SJSA1 (cell line): ENCODE data around the gene DNAJB2. TPM values are rescaled to one million over a fixed set of nuclear protein-coding genes. Genes with fewer than 3 reads are reported as not detected.
A peak's percentile ranks its signal among the peaks of the same experiment; 100 is the strongest.
"Not testable (repeated sequence)": the region's sequence is repeated elsewhere in the genome, so short reads cannot be mapped to it uniquely, and the experiment has no call there.

ENCODE experiments used
- DNase-seq, 2 experiments: peaks; one replicate each; pipeline ENCODE4 v3.0.0-alpha.2; 2015 to 2020; ENCODE audit warnings: low spot score in 2 of 2, low read depth in 1 of 2
- H3K27ac ChIP-seq: fragments of 250-450 bp; sonication (Bioruptor Pico); 2 replicates; pipeline ENCODE4 v1.5.1; 2020; ENCODE audit warnings: mild to moderate bottlenecking, moderate library complexity
- H3K27me3 ChIP-seq: fragments of 250-450 bp; sonication (Bioruptor Pico); replicated peaks from 2 replicates; pipeline ENCODE4 v1.5.1; 2020; ENCODE audit warnings: mild to moderate bottlenecking, moderate library complexity
- H3K36me3 ChIP-seq: fragments of 250-450 bp; sonication (Bioruptor Pico); 2 replicates; pipeline ENCODE4 v1.5.1; 2020; ENCODE audit warnings: mild to moderate bottlenecking
- H3K4me1 ChIP-seq: fragments of 250-450 bp; sonication (Bioruptor Pico); replicated peaks from 2 replicates; pipeline ENCODE4 v1.6.1; 2021; ENCODE audit warnings: mild to moderate bottlenecking
- H3K4me3 ChIP-seq: fragments of 250-450 bp; sonication (Bioruptor Pico); 2 replicates; pipeline ENCODE4 v1.5.1; 2020; ENCODE audit warnings: mild to moderate bottlenecking
- H3K9me3 ChIP-seq: fragments of 250-450 bp; sonication (Bioruptor Pico); replicated peaks from 2 replicates; pipeline ENCODE4 v1.5.1; 2020; ENCODE audit warnings: mild to moderate bottlenecking
- total RNA-seq: library from RNA; depleted of rRNA; stranded (reverse); fragments of >200 nt; shearing (Covaris generic); gene quantifications from 2 replicates; pipeline ENCODE4 v1.2.3, GENCODE V29; 2014

DNAJB2 gene
- total RNA-seq, 1 experiment from 2014 or later = 35.5 TPM

GRCh38 chr2:219309278-219309677, 30.1 kb downstream of the DNAJB2 start, which contains the start of gene PTPRN:
Gene PTPRN, minus strand, starts transcription at chr2:219309401. Its CDS starts 69 bp downstream, at chr2:219309332.
- no peak within 1 kb of the TSS for H3K27ac ChIP-seq
- no peak for DNase-seq
- no peaks in the 10 kb centered on the region for H3K36me3 ChIP-seq
- no peaks in the 10 kb centered on the region for H3K9me3 ChIP-seq
- peaks cover 24% of the 10 kb centered on the region for H3K27me3 ChIP-seq
- H3K4me3 ChIP-seq = peak within 1 kb of the TSS; percentile 11; the same call in 1 of the 2 replicates
- H3K4me1 ChIP-seq = peaks cover 12% of the 10 kb centered on the region

GRCh38 chr2:219312683-219313263, 33.6 kb downstream of the DNAJB2 start:
- peaks cover 12% of the 10 kb centered on the region for H3K4me1 ChIP-seq
- not testable (repeated sequence) for H3K4me3 ChIP-seq, DNase-seq, H3K36me3 ChIP-seq, H3K9me3 ChIP-seq, H3K27ac ChIP-seq
- H3K27me3 ChIP-seq = peaks cover 22% of the 10 kb centered on the region

GRCh38 chr2:219314804-219315468, 35.8 kb downstream of the DNAJB2 start:
- Histone ChIP-seq H3K4me1 (no peaks in the 10 kb centered on the region), H3K27ac (no peak overlapping the region), H3K36me3 (no peaks in the 10 kb centered on the region), H3K4me3 (no peak overlapping the region), H3K27me3 (peaks cover 18% of the 10 kb centered on the region; the same call in 1 of the 2 replicates), H3K9me3 (no peaks in the 10 kb centered on the region)
- DNase-seq = no peak

- Histone ChIP-seq H3K9me3 (no peaks in the 10 kb centered on the region), H3K27me3 (peaks cover 15% of the 10 kb centered on the region; the same call in 1 of the 2 replicates), H3K4me3 (no peak overlapping the region), H3K36me3 (no peaks in the 10 kb centered on the region), H3K27ac (no peak overlapping the region), H3K4me1 (no peaks in the 10 kb centered on the region)
- no peak for DNase-seq
Observed at GRCh38 chr2:219323434-219323833, 44.3 kb downstream of the DNAJB2 start.

- no peak overlapping the region for H3K4me3 ChIP-seq
- H3K36me3 ChIP-seq = no peaks in the 10 kb centered on the region
- no peak overlapping the region for H3K27ac ChIP-seq
- no peak for DNase-seq
- no peaks in the 10 kb centered on the region for H3K4me1 ChIP-seq
- H3K9me3 ChIP-seq = no peaks in the 10 kb centered on the region
- peaks cover 16% of the 10 kb centered on the region; the same call in 1 of the 2 replicates for H3K27me3 ChIP-seq
Observed at GRCh38 chr2:219325136-219325535, 46.0 kb downstream of the DNAJB2 start.

GRCh38 chr2:219325657-219326315, 46.6 kb downstream of the DNAJB2 start:
- no peak for DNase-seq
- no peaks in the 10 kb centered on the region for H3K9me3 ChIP-seq
- no peak overlapping the region for H3K4me3 ChIP-seq
- H3K27ac ChIP-seq = no peak overlapping the region
- H3K27me3 ChIP-seq = peaks cover 16% of the 10 kb centered on the region; the same call in 1 of the 2 replicates
- no peaks in the 10 kb centered on the region for H3K36me3 ChIP-seq
- no peaks in the 10 kb centered on the region for H3K4me1 ChIP-seq

GRCh38 chr2:219327719-219328118, 48.6 kb downstream of the DNAJB2 start:
- no peak for DNase-seq

GRCh38 chr2:219331560-219332213, 52.5 kb downstream of the DNAJB2 start:
- no peak for DNase-seq
- no peaks in the 10 kb centered on the region for H3K9me3 ChIP-seq
- peaks cover 26% of the 10 kb centered on the region for H3K27me3 ChIP-seq
- no peak overlapping the region for H3K27ac ChIP-seq
- H3K36me3 ChIP-seq = no peaks in the 10 kb centered on the region
- H3K4me1 ChIP-seq = no peaks in the 10 kb centered on the region
- no peak overlapping the region for H3K4me3 ChIP-seq

More at GRCh38 chr2:219327719-219328118, 48.6 kb downstream of the DNAJB2 start:
- H3K27ac ChIP-seq = no peak overlapping the region
- no peaks in the 10 kb centered on the region for H3K4me1 ChIP-seq
- H3K27me3 ChIP-seq = peaks cover 12% of the 10 kb centered on the region; the same call in 1 of the 2 replicates
- H3K9me3 ChIP-seq = no peaks in the 10 kb centered on the region
- H3K36me3 ChIP-seq = no peaks in the 10 kb centered on the region
- no peak overlapping the region for H3K4me3 ChIP-seq

GRCh38 chr2:219332542-219332941, 53.4 kb downstream of the DNAJB2 start, which contains the start of gene RESP18:
Gene RESP18, minus strand, starts transcription at chr2:219332744.
- Histone ChIP-seq H3K9me3 (no peaks in the 10 kb centered on the region), H3K4me1 (no peaks in the 10 kb centered on the region), H3K27me3 (peaks cover 26% of the 10 kb centered on the region), H3K36me3 (no peaks in the 10 kb centered on the region), H3K27ac (no peak within 1 kb of the TSS), H3K4me3 (no peak within 1 kb of the TSS)
- DNase-seq = no peak

GRCh38 chr2:219334076-219334475, 54.9 kb downstream of the DNAJB2 start:
- peaks cover 26% of the 10 kb centered on the region for H3K27me3 ChIP-seq
- H3K27ac ChIP-seq = no peak overlapping the region
- DNase-seq = no peak
- H3K36me3 ChIP-seq = no peaks in the 10 kb centered on the region
- H3K9me3 ChIP-seq = no peaks in the 10 kb centered on the region
- no peak overlapping the region for H3K4me3 ChIP-seq
- no peaks in the 10 kb centered on the region for H3K4me1 ChIP-seq

- Histone ChIP-seq H3K4me1 (no peaks in the 10 kb centered on the region), H3K9me3 (no peaks in the 10 kb centered on the region), H3K36me3 (no peaks in the 10 kb centered on the region), H3K27me3 (peaks cover 22% of the 10 kb centered on the region; the same call in 1 of the 2 replicates), H3K4me3 (no peak overlapping the region), H3K27ac (no peak overlapping the region)
- no peak for DNase-seq
Observed at GRCh38 chr2:219335373-219335786, 56.2 kb downstream of the DNAJB2 start.
